GM12892 (cell line): ENCODE results near the gene SCP2D1.
"Not testable (repeated sequence)": the region's sequence is repeated elsewhere in the genome, so short reads cannot be mapped to it uniquely, and the experiment has no call there.

Source experiments
- POLR2A ChIP-seq: IDR thresholded peaks from 2 replicates; pipeline ENCODE4 v1.6.1; 2011; ENCODE audit warnings: low read depth, low read length, control low read depth
- POLR2AphosphoS5 ChIP-seq: IDR thresholded peaks from 2 replicates; pipeline ENCODE4 v1.6.1; 2011; ENCODE audit warnings: low read depth, low read length, control low read depth

DNA sequence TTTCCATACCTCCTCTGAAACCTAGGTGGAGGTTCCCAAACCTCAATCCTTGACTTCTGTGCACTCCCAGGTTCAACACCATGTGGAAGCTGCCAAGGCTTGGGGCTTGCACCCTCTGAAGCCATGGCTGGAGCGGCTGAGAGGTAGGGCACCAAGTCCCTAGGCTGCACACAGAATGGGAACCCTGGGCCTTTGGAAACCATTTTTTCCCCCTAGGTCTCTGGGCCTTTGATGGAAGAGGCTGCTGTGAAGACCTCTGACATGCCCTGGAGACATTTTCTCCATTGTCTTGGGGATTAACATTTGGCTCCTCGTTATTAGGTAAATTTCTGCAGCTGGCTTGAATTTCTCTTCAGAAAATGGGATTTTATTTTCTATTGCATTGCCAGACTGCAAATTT, 26.5 kb upstream of the SCP2D1 start:
- TF ChIP-seq POLR2A, POLR2AphosphoS5: not testable (repeated sequence)
